Measurements from ENCODE around the gene CBX5. TPM values are rescaled to one million over a fixed set of nuclear protein-coding genes. Genes with fewer than 3 reads are reported as not detected.
A peak's percentile ranks its signal among the peaks of the same experiment; 100 is the strongest.

The CBX5 gene
- total and polyA plus RNA-seq, 2 of the 8 experiments (the other 6 are each of a cell fraction or from before 2014, with no cell fraction given): 62.4 to 231 TPM

DNA sequence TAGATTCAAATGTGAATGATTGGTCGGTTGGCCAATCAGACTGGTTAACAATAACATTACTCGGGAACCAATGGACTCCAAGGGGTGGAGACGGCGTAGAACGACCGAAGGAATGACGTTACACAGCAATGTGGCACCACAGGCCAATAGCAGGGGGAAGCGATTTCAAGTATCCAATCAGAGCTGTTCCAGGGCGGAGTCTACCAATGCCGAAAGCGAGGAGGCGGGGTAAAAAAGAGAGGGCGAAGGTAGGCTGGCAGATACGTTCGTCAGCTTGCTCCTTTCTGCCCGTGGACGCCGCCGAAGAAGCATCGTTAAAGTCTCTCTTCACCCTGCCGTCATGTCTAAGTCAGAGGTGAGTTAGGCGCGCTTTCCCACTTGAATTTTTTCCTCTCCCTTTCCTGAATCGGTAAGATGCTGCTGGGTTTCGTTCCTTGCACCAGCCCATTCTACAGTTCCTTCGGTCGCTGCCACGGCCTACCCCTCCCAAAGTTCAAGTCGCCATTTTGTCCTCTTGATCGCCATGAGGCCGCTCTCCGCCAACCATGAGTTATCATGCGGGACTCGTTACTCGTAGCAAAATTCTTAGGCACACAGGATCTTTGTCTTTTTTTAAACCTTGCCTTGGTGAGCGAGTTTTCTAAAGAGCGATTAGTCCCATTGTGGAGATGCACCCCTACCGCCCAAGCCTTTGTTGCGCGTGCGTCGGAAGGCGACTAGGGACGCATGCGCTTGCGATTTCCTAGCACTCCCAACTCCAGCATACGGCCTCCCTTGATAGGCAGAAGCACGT is 742 bp upstream of the CBX5 start, which contains the start of gene HNRNPA1 (continued):
- TF ChIP-seq, protein P1, sequence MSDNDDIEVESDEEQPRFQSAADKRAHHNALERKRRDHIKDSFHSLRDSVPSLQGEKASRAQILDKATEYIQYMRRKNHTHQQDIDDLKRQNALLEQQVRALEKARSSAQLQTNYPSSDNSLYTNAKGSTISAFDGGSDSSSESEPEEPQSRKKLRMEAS (IDR thresholded peaks at IDR 0.05): peak; percentile 93
- no peak for TF ChIP-seq MAFK (IDR thresholded peaks at IDR 0.05; ENCODE audit: low read depth, low read length)
- no peak for TF ChIP-seq TCF12 (IDR thresholded peaks at IDR 0.05; ENCODE audit: low read depth, low read length)
- peak; percentile 88 for TF ChIP-seq SP2 (IDR thresholded peaks at IDR 0.05; ENCODE audit: low read length)
- 0 out of 3 replicates have a peak, but pooled peaks of 1 of the 2 experiments have one; percentile 1 for TF ChIP-seq EP300 (IDR thresholded peaks at IDR 0.05; ENCODE audit: borderline replicate concordance in 1 of 2, low read depth in 2 of 2, low read length in 2 of 2)
- peak; percentile 98 for TF ChIP-seq TBP (IDR thresholded peaks at IDR 0.05; ENCODE audit: low read depth, low read length)
- TF ChIP-seq RNF2 (IDR thresholded peaks at IDR 0.05; ENCODE audit: borderline replicate concordance, low read depth, low read length, missing control alignments, poor library complexity, severe bottlenecking): no peak
- peak; percentile 36 for TF ChIP-seq SP4 (IDR thresholded peaks at IDR 0.05; ENCODE audit: low read length)
- peak; percentile 99 for TF ChIP-seq SP1 (IDR thresholded peaks at IDR 0.05; ENCODE audit: low read depth, low read length)
- TF ChIP-seq POLR2A (IDR thresholded peaks at IDR 0.05; ENCODE audit: control extremely low read depth in 1 of 2, low read depth in 2 of 2, low read length in 2 of 2): peak; percentile 99 to 100
- peak; percentile 92 for TF ChIP-seq PHF8 (conservative IDR thresholded peaks at IDR 0.05; ENCODE audit: low read depth, low read length)
- TF ChIP-seq, protein P2, sequence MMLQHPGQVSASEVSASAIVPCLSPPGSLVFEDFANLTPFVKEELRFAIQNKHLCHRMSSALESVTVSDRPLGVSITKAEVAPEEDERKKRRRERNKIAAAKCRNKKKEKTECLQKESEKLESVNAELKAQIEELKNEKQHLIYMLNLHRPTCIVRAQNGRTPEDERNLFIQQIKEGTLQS (IDR thresholded peaks at IDR 0.05; ENCODE audit: insufficient read depth, low read depth, low read length): no peak
- no peak for TF ChIP-seq SAP30 (IDR thresholded peaks at IDR 0.05; ENCODE audit: insufficient read depth, insufficient replicate concordance, low read length)
- TF ChIP-seq ASH2L (IDR thresholded peaks at IDR 0.05; ENCODE audit: low read length): peak; percentile 49
- no peak for TF ChIP-seq KDM4A (IDR thresholded peaks at IDR 0.05; ENCODE audit: low read depth, low read length, severe bottlenecking)
- TF ChIP-seq EZH2 (IDR thresholded peaks at IDR 0.05; ENCODE audit: low read depth, low read length, severe bottlenecking): no peak
- peak; percentile 99 for TF ChIP-seq POLR2AphosphoS5 (IDR thresholded peaks at IDR 0.05; ENCODE audit: low read depth, low read length)
- peak; percentile 47 for TF ChIP-seq NANOG (IDR thresholded peaks at IDR 0.05; ENCODE audit: insufficient read depth, low read depth, low read length, poor library complexity, severe bottlenecking)
- no peak for TF ChIP-seq RFX5 (IDR thresholded peaks at IDR 0.05; ENCODE audit: borderline replicate concordance, low read depth, low read length)
- TF ChIP-seq JUND (IDR thresholded peaks at IDR 0.05; ENCODE audit: low read length): 0 out of 2 replicates have a peak, but pooled peaks have one; percentile 3
- TF ChIP-seq EGR1 (IDR thresholded peaks at IDR 0.05; ENCODE audit: borderline replicate concordance, low read depth, low read length): no peak
- TF ChIP-seq, protein P3, sequence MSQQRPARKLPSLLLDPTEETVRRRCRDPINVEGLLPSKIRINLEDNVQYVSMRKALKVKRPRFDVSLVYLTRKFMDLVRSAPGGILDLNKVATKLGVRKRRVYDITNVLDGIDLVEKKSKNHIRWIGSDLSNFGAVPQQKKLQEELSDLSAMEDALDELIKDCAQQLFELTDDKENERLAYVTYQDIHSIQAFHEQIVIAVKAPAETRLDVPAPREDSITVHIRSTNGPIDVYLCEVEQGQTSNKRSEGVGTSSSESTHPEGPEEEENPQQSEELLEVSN (IDR thresholded peaks at IDR 0.05): no peak
- TF ChIP-seq BACH1 (IDR thresholded peaks at IDR 0.05; ENCODE audit: low read length): no peak
